Caco-2 (cell line): Measurements from ENCODE around the gene MYO15B. TPM values are rescaled to one million over a fixed set of nuclear protein-coding genes. Genes with fewer than 3 reads are reported as not detected.
"Not testable (repeated sequence)": the region's sequence is repeated elsewhere in the genome, so short reads cannot be mapped to it uniquely, and the experiment has no call there.

Experiments used
- BruUV-seq: library from RNA; stranded (reverse); fragments of 400-500 nt; replicated peaks from 2 replicates; lab custom pipeline; 2021; lab: Mats Ljungman, UMichigan
- CTCF ChIA-PET: fragments of 300-600 bp; sonication (Branson Sonifier 250); formaldehyde crosslinking; loops from one replicate; lab custom pipeline; 2022; ENCODE audit warnings: antibody characterized with exemption; lab: Charles Lee
- POLR2A ChIA-PET: fragments of 300-600 bp; sonication (Branson Sonifier 250); formaldehyde crosslinking; loops from one replicate; lab custom pipeline; 2022; ENCODE audit warnings: antibody characterized with exemption; lab: Charles Lee
- DNase-seq, 2 experiments: peaks; one replicate each; pipeline versions ENCODE4 v3.0.0 to v3.0.0-alpha.2; 2020 to 2022
- H3K27me3 ChIP-seq: replicated peaks from 2 replicates; pipeline ENCODE4 v1.6.0; 2011; ENCODE audit warnings: low read length; ENCODE audit not compliant: control insufficient read depth, insufficient read depth
- H3K36me3 ChIP-seq: 2 replicates; pipeline ENCODE4 v1.5.1; 2011; ENCODE audit warnings: low read length; ENCODE audit not compliant: control insufficient read depth, insufficient read depth
- H3K4me1 ChIP-seq: fragments of 250-450 bp; sonication (Bioruptor Pico); 2 replicates; pipeline ENCODE4 v1.5.1; 2020; ENCODE audit warnings: mild to moderate bottlenecking
- H3K4me3 ChIP-seq: 2 replicates; pipeline ENCODE4 v1.5.1; 2011; ENCODE audit warnings: low read depth, mild to moderate bottlenecking, control low read depth, low read length
- H3K9me3 ChIP-seq: fragments of 250-450 bp; sonication (Bioruptor Pico); 2 replicates; pipeline ENCODE4 v1.5.1; 2020; ENCODE audit warnings: mild to moderate bottlenecking, moderate library complexity
- H3K27ac Mint-ChIP-seq: one replicate; pipeline ENCODE4 v1.8.0; 2022; ENCODE audit warnings: mixed read lengths; ENCODE audit not compliant: unreplicated experiment
- H3K27me3 Mint-ChIP-seq: one replicate; pipeline ENCODE4 v1.8.0; 2022; ENCODE audit warnings: mixed read lengths; ENCODE audit not compliant: insufficient read depth, unreplicated experiment
- H3K36me3 Mint-ChIP-seq: one replicate; pipeline ENCODE4 v1.8.0; 2022; ENCODE audit warnings: mild to moderate bottlenecking, mixed read lengths; ENCODE audit not compliant: insufficient read depth, unreplicated experiment
- H3K4me1 Mint-ChIP-seq: one replicate; pipeline ENCODE4 v1.8.0; 2022; ENCODE audit warnings: low read depth, mixed read lengths; ENCODE audit not compliant: unreplicated experiment
- H3K4me3 Mint-ChIP-seq: one replicate; pipeline ENCODE4 v1.8.0; 2022; ENCODE audit warnings: mild to moderate bottlenecking, moderate library complexity, mixed read lengths; ENCODE audit not compliant: unreplicated experiment
- H3K9me3 Mint-ChIP-seq: one replicate; pipeline ENCODE4 v1.8.0; 2022; ENCODE audit warnings: mixed read lengths; ENCODE audit not compliant: unreplicated experiment
- CTCF ChIP-seq, 2 experiments: fragments of 200-600 bp in 1 of 2; IDR thresholded peaks; 1 replicate in 1 of 2; 2 replicates in 1 of 2; pipeline versions ENCODE4 v1.5.1 to v1.8.0; 2011 to 2022; ENCODE audit warnings: antibody characterized with exemption in 1 of 2, control low read depth in 1 of 2, inconsistent platforms in 1 of 2, low read depth in 1 of 2, low read length in 1 of 2, mild to moderate bottlenecking in 1 of 2, moderate library complexity in 1 of 2; ENCODE audit not compliant: insufficient read depth in 1 of 2, severe bottlenecking in 1 of 2, unreplicated experiment in 1 of 2
- intact Hi-C: fragments of 100-400 bp; cut with micrococcal nuclease; formaldehyde crosslinking; loops from one replicate; pipeline ENCODE4 v1.10.0; 2022; ENCODE audit not compliant: unreplicated experiment
- total RNA-seq: library from RNA; stranded (reverse); gene quantifications from 2 replicates; pipeline ENCODE4 v1.2.3, GENCODE V29; 2022

The MYO15B gene
- total RNA-seq, 1 experiment from 2014 or later: 12.3 TPM

DNA sequence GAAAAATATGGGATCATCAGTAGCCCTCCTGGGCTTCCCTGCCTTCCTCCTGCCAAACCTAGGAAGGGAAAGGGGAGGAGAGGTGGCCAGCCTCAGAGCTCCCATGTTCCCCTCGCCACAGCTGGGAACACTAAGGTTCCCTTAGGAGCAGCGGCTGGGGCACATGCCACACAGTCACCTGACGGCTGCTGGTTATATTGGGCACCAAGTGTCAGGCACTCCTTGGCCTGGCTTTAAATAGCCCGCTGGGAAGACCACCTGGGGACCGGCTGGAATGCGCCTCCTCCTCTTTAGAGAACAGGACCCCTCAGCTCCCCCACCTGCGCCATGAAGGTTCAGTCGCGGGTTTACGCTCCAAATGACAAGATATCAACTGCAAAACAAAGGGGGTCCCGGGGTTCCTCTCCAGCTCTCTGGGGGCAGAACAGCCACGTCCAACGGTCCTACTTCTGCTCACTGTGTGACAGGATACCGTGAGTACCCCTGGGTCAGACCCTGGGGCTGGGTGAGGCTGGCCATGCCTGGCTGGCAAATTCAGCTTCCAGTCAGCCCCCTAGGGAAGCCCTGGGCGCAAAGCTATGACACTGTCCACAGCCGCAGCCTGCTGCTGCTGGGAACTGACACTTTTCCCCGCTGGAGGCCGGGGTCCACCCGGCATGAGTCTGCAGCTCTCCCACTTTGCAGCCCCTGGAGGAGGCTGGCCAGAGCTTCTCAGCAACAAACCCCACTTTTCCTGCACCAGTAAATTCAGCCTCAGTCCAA lies 49.0 kb downstream of the MYO15B start:
- peak overlapping the region; percentile 29 for H3K27ac Mint-ChIP-seq
- intact Hi-C loops: no loop called here
- POLR2A ChIA-PET: no interaction called here

GRCh38 chr17:75637143-75637538 lies 49.5 kb downstream of the MYO15B start:
- Mint-ChIP-seq H3K4me3 (no peak overlapping the region), H3K36me3 (peaks cover 29% of the 10 kb centered on the region), H3K9me3 (no peaks in the 10 kb centered on the region), H3K27ac (no peak overlapping the region), H3K27me3 (no peaks in the 10 kb centered on the region), H3K4me1 (peaks cover 9% of the 10 kb centered on the region)
- Histone ChIP-seq H3K36me3 (peaks cover 1% of the 10 kb centered on the region), H3K4me3 (no peak overlapping the region), H3K4me1 (peaks cover 34% of the 10 kb centered on the region), H3K27me3 (no peaks in the 10 kb centered on the region), H3K9me3 (no peaks in the 10 kb centered on the region)
- DNase-seq: no peak
- no TSS peak for BruUV-seq
- ChIA-PET POLR2A (no interaction called here), CTCF (interaction anchor here (1.1 to 1.9 kb wide), 3 partner anchors 9 to 111 kb away, joined by 3 to 5 read pairs (median 5); a partner anchor contains a TSS)
- intact Hi-C loops: no loop called here
- TF ChIP-seq CTCF (IDR thresholded peaks at IDR 0.05; ENCODE audit: insufficient read depth in 1 of 2, low read depth in 1 of 2, low read length in 1 of 2, severe bottlenecking in 1 of 2, unreplicated experiment in 1 of 2): no peak

More for the DNA sequence above, 49.0 kb downstream of the MYO15B start:
- Histone ChIP-seq H3K27me3 (no peaks in the 10 kb centered on the region), H3K4me1 (peaks cover 32% of the 10 kb centered on the region), H3K36me3 (peaks cover 4% of the 10 kb centered on the region), H3K4me3 (no peak overlapping the region), H3K9me3 (no peaks in the 10 kb centered on the region)
- H3K4me3 Mint-ChIP-seq: no peak overlapping the region
- no peaks in the 10 kb centered on the region for H3K27me3 Mint-ChIP-seq
- no peaks in the 10 kb centered on the region for H3K9me3 Mint-ChIP-seq
- H3K4me1 Mint-ChIP-seq: peaks cover 9% of the 10 kb centered on the region
- peaks cover 29% of the 10 kb centered on the region for H3K36me3 Mint-ChIP-seq
- CTCF ChIA-PET: interaction anchor here (1.8 to 1.9 kb wide), 2 partner anchors 10 to 111 kb away, joined by 5 read pairs; a partner anchor contains a TSS
- BruUV-seq: no TSS peak
- no peak for DNase-seq
- TF ChIP-seq CTCF (IDR thresholded peaks at IDR 0.05; ENCODE audit: insufficient read depth in 1 of 2, low read depth in 1 of 2, low read length in 1 of 2, severe bottlenecking in 1 of 2, unreplicated experiment in 1 of 2): no peak

- peaks cover 1% of the 10 kb centered on the region for H3K36me3 ChIP-seq
- no peaks in the 10 kb centered on the region for H3K27me3 Mint-ChIP-seq
- POLR2A ChIA-PET: no interaction called here
- BruUV-seq: no TSS peak
- CTCF ChIA-PET: interaction anchor here (0.6 to 1.9 kb wide), 5 partner anchors 9 to 113 kb away, joined by 3 to 5 read pairs (median 4); partner anchors contain the start of gene ITGB4
- no peak overlapping the region for H3K4me3 Mint-ChIP-seq
- H3K27me3 ChIP-seq: no peaks in the 10 kb centered on the region
- no peaks in the 10 kb centered on the region for H3K9me3 Mint-ChIP-seq
- no peak overlapping the region for H3K27ac Mint-ChIP-seq
- H3K4me1 Mint-ChIP-seq: peaks cover 9% of the 10 kb centered on the region
- H3K4me3 ChIP-seq: no peak overlapping the region
- peaks cover 38% of the 10 kb centered on the region for H3K4me1 ChIP-seq
- intact Hi-C loops: no loop called here
- peaks cover 29% of the 10 kb centered on the region for H3K36me3 Mint-ChIP-seq
- DNase-seq: no peak
- TF ChIP-seq CTCF (IDR thresholded peaks at IDR 0.05; ENCODE audit: insufficient read depth in 1 of 2, low read depth in 1 of 2, low read length in 1 of 2, severe bottlenecking in 1 of 2, unreplicated experiment in 1 of 2): no peak
- H3K9me3 ChIP-seq: no peaks in the 10 kb centered on the region
Measured at GRCh38 chr17:75637551-75637950, 50.0 kb downstream of the MYO15B start.

DNA sequence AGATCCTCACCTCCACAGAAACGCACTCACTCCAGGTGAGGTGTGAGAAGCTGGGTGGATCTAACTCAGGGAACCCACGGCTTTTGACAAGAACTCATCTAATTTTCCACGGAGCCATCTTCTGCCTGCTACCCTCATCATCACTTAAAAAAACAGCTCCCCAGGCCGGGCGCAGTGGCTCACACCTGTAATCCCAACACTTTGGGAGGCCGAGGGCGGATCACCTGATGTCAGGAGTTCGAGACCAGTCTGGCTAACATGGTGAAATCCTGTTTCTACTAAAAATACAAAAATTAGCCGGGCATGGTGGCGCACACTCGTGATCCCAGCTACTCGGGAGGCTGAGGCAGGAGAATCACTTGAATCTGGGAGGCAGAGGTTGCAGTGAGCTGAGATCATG lies 50.4 kb downstream of the MYO15B start:
- H3K4me3 Mint-ChIP-seq, POLR2A ChIA-PET, DNase-seq, H3K36me3 ChIP-seq, H3K9me3 Mint-ChIP-seq, H3K27me3 ChIP-seq, BruUV-seq, H3K4me1 Mint-ChIP-seq, H3K4me3 ChIP-seq, H3K27me3 Mint-ChIP-seq, H3K9me3 ChIP-seq, H3K27ac Mint-ChIP-seq, intact Hi-C loops: not testable (repeated sequence)
- H3K36me3 Mint-ChIP-seq: peaks cover 29% of the 10 kb centered on the region
- peaks cover 40% of the 10 kb centered on the region for H3K4me1 ChIP-seq
- CTCF ChIA-PET: interaction anchor here (0.6 to 1.8 kb wide), 4 partner anchors 8 to 112 kb away, joined by 3 to 5 read pairs (median 4); partner anchors contain the start of gene ITGB4
